ENCODE measurements around the gene NT5C3A.

GRCh38 chr7:33041631-33042428 lies 20.7 kb downstream of the NT5C3A start:
- TF ChIP-seq EZH2 (IDR thresholded peaks at IDR 0.05; ENCODE audit: low read depth) (no peak), CTCF (conservative IDR thresholded peaks at IDR 0.05) (no peak)

Data from PC-9 (cell line).